Karpas-422 (cell line): ENCODE measurements around the gene CFD. TPM values are rescaled to one million over a fixed set of nuclear protein-coding genes. Genes with fewer than 3 reads are reported as not detected.
A peak's percentile ranks its signal among the peaks of the same experiment; 100 is the strongest.

ENCODE experiments used
- DNase-seq: peaks from one replicate; pipeline ENCODE4 v3.0.0-alpha.2; 2015
- H2AFZ ChIP-seq: fragments of 200-600 bp; sonication (generic); 2 replicates; pipeline ENCODE4 v1.6.1; 2014; ENCODE audit warnings: antibody characterized with exemption, low read length, mixed read lengths
- H3K27ac ChIP-seq: fragments of 200-600 bp; sonication (generic); 2 replicates; pipeline ENCODE4 v1.5.1; 2014; ENCODE audit warnings: mild to moderate bottlenecking, low read length, moderate library complexity
- H3K27me3 ChIP-seq: fragments of 200-600 bp; sonication (generic); 2 replicates; pipeline ENCODE4 v1.6.1; 2014; ENCODE audit warnings: low read length, mixed read lengths
- H3K36me3 ChIP-seq: fragments of 200-600 bp; sonication (generic); 2 replicates; pipeline ENCODE4 v1.6.1; 2014; ENCODE audit warnings: low read length, mixed read lengths; ENCODE audit not compliant: insufficient read depth
- H3K4me1 ChIP-seq: fragments of 200-600 bp; sonication (generic); 2 replicates; pipeline ENCODE4 v1.6.1; 2014; ENCODE audit warnings: mild to moderate bottlenecking, low read length, mixed read lengths
- H3K4me2 ChIP-seq: fragments of 200-600 bp; sonication (generic); 2 replicates; pipeline ENCODE4 v1.6.1; 2014; ENCODE audit warnings: low read length, low read depth, mild to moderate bottlenecking; ENCODE audit not compliant: poor library complexity, severe bottlenecking
- H3K4me3 ChIP-seq: fragments of 200-600 bp; sonication (generic); 2 replicates; pipeline ENCODE4 v1.5.1; 2014; ENCODE audit warnings: mild to moderate bottlenecking, antibody characterized with exemption, low read length, mixed read lengths
- H3K79me2 ChIP-seq: fragments of 200-600 bp; sonication (generic); 2 replicates; pipeline ENCODE4 v1.6.1; 2014; ENCODE audit warnings: mild to moderate bottlenecking, low read length, mixed read lengths
- H3K9ac ChIP-seq: fragments of 200-600 bp; sonication (generic); 2 replicates; pipeline ENCODE4 v1.6.0; 2014; ENCODE audit warnings: low read length
- H3K9me2 ChIP-seq: fragments of 200-600 bp; sonication (generic), shearing (Covaris generic); replicated peaks from 2 replicates; pipeline ENCODE4 v1.6.0; 2014; ENCODE audit warnings: mild to moderate bottlenecking, low read length, moderate library complexity; ENCODE audit not compliant: insufficient read depth
- H3K9me3 ChIP-seq: fragments of 300-700, 200-600 bp; sonication (generic); 2 replicates; pipeline ENCODE4 v1.6.1; 2014; ENCODE audit warnings: low read length, mixed read lengths
- H4K20me1 ChIP-seq: fragments of 200-600 bp; sonication (generic); 2 replicates; pipeline ENCODE4 v1.6.1; 2014; ENCODE audit warnings: mild to moderate bottlenecking, antibody characterized with exemption, low read length, low read depth; ENCODE audit not compliant: insufficient read depth
- total RNA-seq: library from RNA; depleted of rRNA; stranded (reverse); fragments of >200 nt; shearing (Covaris generic); gene quantifications from 2 replicates; pipeline ENCODE4 v1.2.3, GENCODE V29; 2014; ENCODE audit warnings: low replicate concordance

CFD gene
- total RNA-seq, 1 experiment from 2014 or later, result 1.5 TPM

GRCh38 chr19:862581-863314 lies 3.3 kb downstream of the CFD start:
- Histone ChIP-seq H3K27me3 (no peaks in the 10 kb centered on the region), H3K9me2 (no peaks in the 10 kb centered on the region), H3K79me2 (no peaks in the 10 kb centered on the region), H3K9ac (no peak overlapping the region), H3K4me3 (no peak overlapping the region), H4K20me1 (0 out of 2 replicates have a peak, but pooled peaks cover 3% of the 10 kb centered on the region), H3K9me3 (no peaks in the 10 kb centered on the region), H3K27ac (no peak overlapping the region), H2AFZ (no peak overlapping the region), H3K36me3 (no peaks in the 10 kb centered on the region), H3K4me1 (peaks cover 9% of the 10 kb centered on the region; the same call in 1 of the 2 replicates), H3K4me2 (no peak overlapping the region)
- peak; percentile 89 for DNase-seq

GRCh38 chr19:863315-863620 lies 3.8 kb downstream of the CFD start:
- no peaks in the 10 kb centered on the region for H3K27me3 ChIP-seq
- no peak overlapping the region for H3K27ac ChIP-seq
- no peak overlapping the region for H3K9ac ChIP-seq
- DNase-seq, result no peak
- no peak overlapping the region for H2AFZ ChIP-seq
- H3K9me3 ChIP-seq, result no peaks in the 10 kb centered on the region
- H4K20me1 ChIP-seq, result 0 out of 2 replicates have a peak, but pooled peaks cover 3% of the 10 kb centered on the region
- no peaks in the 10 kb centered on the region for H3K36me3 ChIP-seq
- no peaks in the 10 kb centered on the region for H3K9me2 ChIP-seq
- no peaks in the 10 kb centered on the region for H3K79me2 ChIP-seq
- H3K4me3 ChIP-seq, result no peak overlapping the region
- peaks cover 9% of the 10 kb centered on the region; the same call in 1 of the 2 replicates for H3K4me1 ChIP-seq
- H3K4me2 ChIP-seq, result no peak overlapping the region

- no peaks in the 10 kb centered on the region for H3K27me3 ChIP-seq
- no peak overlapping the region for H3K4me2 ChIP-seq
- no peak overlapping the region for H3K9ac ChIP-seq
- no peak overlapping the region for H3K27ac ChIP-seq
- no peaks in the 10 kb centered on the region for H3K9me2 ChIP-seq
- H3K36me3 ChIP-seq, result 0 out of 2 replicates have a peak, but pooled peaks cover 3% of the 10 kb centered on the region
- H3K4me3 ChIP-seq, result no peak overlapping the region
- DNase-seq, result no peak
- H3K9me3 ChIP-seq, result no peaks in the 10 kb centered on the region
- H2AFZ ChIP-seq, result no peak overlapping the region
- H4K20me1 ChIP-seq, result no peaks in the 10 kb centered on the region
- H3K4me1 ChIP-seq, result peaks cover 5% of the 10 kb centered on the region
- H3K79me2 ChIP-seq, result no peaks in the 10 kb centered on the region
Observed at GRCh38 chr19:866769-867300, 7.4 kb downstream of the CFD start.

DNA sequence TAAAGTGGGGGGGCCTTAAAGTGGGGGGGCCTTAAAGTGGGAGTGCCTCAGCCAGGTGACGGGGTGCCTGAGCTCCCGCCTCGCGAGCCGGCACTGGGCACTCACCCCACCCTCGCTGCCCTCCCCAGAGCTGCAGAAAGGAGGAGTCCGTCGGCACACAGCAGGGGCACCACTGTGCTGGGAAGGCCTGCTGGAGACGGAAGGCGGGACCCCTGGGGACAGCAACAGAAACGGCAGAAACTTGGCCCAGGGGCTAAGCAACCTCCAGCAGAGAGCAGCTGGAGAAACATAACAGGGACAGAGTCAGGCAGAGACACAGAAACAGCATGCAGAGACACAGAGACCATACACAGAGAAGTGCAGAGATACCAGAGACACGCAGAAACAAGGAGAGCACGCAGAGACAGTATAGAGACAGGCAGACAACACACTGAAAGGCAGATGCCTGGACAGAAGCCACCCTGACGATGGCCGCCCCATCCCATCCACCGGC lies 7.9 kb downstream of the CFD start:
- no peak overlapping the region for H3K27ac ChIP-seq
- H3K36me3 ChIP-seq, result 0 out of 2 replicates have a peak, but pooled peaks cover 3% of the 10 kb centered on the region
- no peak for DNase-seq
- peaks cover 10% of the 10 kb centered on the region for H3K4me1 ChIP-seq
- no peak overlapping the region for H3K4me2 ChIP-seq
- H3K9me3 ChIP-seq, result no peaks in the 10 kb centered on the region
- no peaks in the 10 kb centered on the region for H3K9me2 ChIP-seq
- no peak overlapping the region for H2AFZ ChIP-seq
- H4K20me1 ChIP-seq, result no peaks in the 10 kb centered on the region
- no peaks in the 10 kb centered on the region for H3K27me3 ChIP-seq
- no peaks in the 10 kb centered on the region for H3K79me2 ChIP-seq
- no peak overlapping the region for H3K4me3 ChIP-seq
- H3K9ac ChIP-seq, result no peak overlapping the region

DNA sequence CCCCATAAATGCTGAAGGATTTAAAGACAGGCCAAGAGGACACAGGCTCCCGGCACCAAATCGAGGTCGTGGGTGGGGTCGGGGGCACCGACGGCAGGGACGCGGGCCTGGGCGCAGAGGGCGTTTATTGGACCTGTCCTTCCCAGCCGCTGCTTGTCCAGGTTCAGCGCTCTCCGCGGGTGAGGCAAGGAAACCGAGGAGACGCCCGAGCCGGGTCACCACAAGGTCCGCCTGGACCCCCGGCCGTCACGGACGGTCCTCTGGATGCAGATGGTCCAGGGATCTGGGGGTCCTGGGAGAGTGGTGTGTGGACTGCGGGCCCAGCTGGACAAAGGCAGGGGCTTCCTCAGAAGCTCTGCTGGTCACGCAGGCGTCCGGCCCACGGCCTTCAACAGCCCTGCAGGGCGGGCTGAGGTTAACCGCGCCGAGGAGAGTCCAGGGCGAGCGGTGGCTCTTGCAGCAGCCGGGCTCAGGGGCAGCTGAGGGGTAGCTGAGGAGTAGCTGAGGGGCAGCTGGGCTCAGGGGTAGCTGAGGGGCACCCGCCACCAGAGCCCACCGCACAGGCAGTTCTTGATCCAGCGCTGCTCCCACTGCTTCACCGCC lies 8.5 kb downstream of the CFD start:
- no peak for DNase-seq

DNA sequence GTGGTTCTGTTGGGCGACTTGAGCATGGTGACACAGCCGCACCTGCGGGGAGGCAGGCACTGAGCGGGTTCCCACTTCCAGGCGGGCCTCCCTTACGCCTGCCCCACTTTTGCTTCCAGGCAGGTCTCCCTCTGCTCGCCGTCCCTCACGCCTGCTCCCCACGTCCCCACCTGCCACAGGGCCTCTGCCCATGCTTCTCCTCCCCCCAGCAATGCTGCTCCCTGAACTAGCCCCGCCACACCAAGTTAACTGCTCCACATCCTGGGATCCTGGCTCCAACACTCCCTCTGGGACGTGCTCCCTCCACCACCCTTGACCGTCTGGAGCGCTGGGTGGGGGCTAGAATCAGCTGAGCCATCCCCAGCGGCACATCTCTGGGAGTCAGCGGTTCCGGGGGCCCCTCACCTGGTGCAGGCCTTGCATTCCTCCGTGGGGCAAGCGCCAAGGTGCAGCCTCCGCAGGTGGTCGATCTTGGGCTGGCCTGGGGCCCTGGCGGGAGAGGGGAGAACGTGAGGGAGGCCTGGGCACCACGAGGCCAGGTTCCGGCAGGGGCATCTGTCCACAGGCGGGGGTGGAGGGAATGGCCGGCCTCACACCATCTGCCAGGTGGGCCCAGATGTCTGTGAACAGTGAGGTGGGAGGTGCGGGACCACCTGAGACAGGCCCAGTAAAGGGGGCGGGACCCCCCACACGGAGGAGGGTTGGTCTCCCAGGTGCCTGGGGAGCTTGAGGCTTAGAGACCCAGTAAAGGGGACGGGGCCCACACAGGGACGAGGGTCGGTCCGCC lies 9.2 kb downstream of the CFD start:
- H3K4me1 ChIP-seq, result peaks cover 15% of the 10 kb centered on the region

More for the DNA sequence above, 8.5 kb downstream of the CFD start:
- Histone ChIP-seq H4K20me1 (no peaks in the 10 kb centered on the region), H3K4me2 (no peak overlapping the region), H3K9me3 (no peaks in the 10 kb centered on the region), H3K9ac (no peak overlapping the region), H3K79me2 (no peaks in the 10 kb centered on the region), H3K4me3 (no peak overlapping the region), H3K4me1 (peaks cover 14% of the 10 kb centered on the region), H3K27ac (no peak overlapping the region), H2AFZ (no peak overlapping the region), H3K9me2 (no peaks in the 10 kb centered on the region), H3K36me3 (0 out of 2 replicates have a peak, but pooled peaks cover 3% of the 10 kb centered on the region), H3K27me3 (no peaks in the 10 kb centered on the region)

GRCh38 chr19:869245-870177 lies 10.0 kb downstream of the CFD start:
- Histone ChIP-seq H4K20me1 (no peaks in the 10 kb centered on the region), H3K27me3 (no peaks in the 10 kb centered on the region), H3K4me2 (no peak overlapping the region), H3K9me3 (no peaks in the 10 kb centered on the region), H3K4me1 (peaks cover 11% of the 10 kb centered on the region), H3K79me2 (no peaks in the 10 kb centered on the region), H3K9ac (no peak overlapping the region), H3K27ac (no peak overlapping the region), H3K4me3 (no peak overlapping the region), H2AFZ (no peak overlapping the region), H3K9me2 (no peaks in the 10 kb centered on the region), H3K36me3 (0 out of 2 replicates have a peak, but pooled peaks cover 3% of the 10 kb centered on the region)
- no peak for DNase-seq

More for the DNA sequence above, 9.2 kb downstream of the CFD start:
- Histone ChIP-seq H3K36me3 (0 out of 2 replicates have a peak, but pooled peaks cover 3% of the 10 kb centered on the region), H3K4me3 (no peak overlapping the region), H3K27me3 (no peaks in the 10 kb centered on the region), H3K79me2 (no peaks in the 10 kb centered on the region), H3K9me2 (no peaks in the 10 kb centered on the region), H3K9me3 (no peaks in the 10 kb centered on the region), H3K9ac (no peak overlapping the region), H3K27ac (no peak overlapping the region), H3K4me2 (no peak overlapping the region), H4K20me1 (no peaks in the 10 kb centered on the region), H2AFZ (no peak overlapping the region)
- no peak for DNase-seq
